ENCODE data around the gene ZNF609. TPM values are rescaled to one million over a fixed set of nuclear protein-coding genes. Genes with fewer than 3 reads are reported as not detected.

Gene ZNF609
- total and polyA plus RNA-seq, 2 of the 13 experiments (the other 11 are each of a cell fraction or from before 2014, with no cell fraction given), result 8.9 to 9.9 TPM

DNA sequence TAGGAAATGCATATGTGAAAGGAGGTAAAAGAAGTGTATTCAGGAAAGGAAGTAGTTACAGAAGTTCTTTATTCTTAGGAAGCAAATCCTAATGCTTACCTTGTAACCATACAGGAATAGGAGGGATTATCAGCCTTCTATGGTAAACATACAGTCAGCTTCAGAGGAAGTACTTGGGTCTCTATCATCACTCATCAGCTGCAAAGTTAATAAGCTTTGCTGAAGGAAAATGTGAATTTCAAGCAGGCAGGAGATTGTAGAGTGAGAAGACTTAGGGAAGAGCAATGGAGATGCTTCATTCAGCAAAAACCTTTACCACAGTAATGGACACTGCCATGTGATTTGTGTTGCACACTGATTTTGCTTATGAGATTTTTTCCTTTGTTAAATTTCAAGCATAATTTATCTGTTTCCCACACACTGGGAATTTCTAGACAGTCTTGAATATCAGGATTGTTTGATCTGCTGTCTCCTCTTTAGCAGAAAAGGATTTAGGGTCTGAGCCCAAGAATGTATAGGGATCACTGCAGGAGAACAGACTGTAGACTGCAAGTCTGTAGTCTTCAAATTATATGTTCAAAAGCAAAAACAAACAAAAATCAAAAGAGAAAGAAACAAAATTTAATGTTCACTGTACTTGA is 150.8 kb downstream of the ZNF609 start (continued):
- TF ChIP-seq, protein P1, sequence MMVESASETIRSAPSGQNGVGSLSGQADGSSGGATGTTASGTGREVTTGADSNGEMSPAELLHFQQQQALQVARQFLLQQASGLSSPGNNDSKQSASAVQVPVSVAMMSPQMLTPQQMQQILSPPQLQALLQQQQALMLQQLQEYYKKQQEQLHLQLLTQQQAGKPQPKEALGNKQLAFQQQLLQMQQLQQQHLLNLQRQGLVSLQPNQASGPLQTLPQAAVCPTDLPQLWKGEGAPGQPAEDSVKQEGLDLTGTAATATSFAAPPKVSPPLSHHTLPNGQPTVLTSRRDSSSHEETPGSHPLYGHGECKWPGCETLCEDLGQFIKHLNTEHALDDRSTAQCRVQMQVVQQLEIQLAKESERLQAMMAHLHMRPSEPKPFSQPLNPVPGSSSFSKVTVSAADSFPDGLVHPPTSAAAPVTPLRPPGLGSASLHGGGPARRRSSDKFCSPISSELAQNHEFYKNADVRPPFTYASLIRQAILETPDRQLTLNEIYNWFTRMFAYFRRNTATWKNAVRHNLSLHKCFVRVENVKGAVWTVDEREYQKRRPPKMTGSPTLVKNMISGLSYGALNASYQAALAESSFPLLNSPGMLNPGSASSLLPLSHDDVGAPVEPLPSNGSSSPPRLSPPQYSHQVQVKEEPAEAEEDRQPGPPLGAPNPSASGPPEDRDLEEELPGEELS (CRISPR knock-in tag; IDR thresholded peaks at IDR 0.05), result peak; percentile 56; the same call in 1 of the 2 replicates
- TF ChIP-seq FOXP1 (IDR thresholded peaks at IDR 0.05) (no peak), FOXP1 (CRISPR knock-in tag; IDR thresholded peaks at IDR 0.05) (peak; percentile 69), PPARG (CRISPR knock-in tag; conservative IDR thresholded peaks at IDR 0.05) (peak; percentile 64), ZBTB20 (CRISPR knock-in tag; IDR thresholded peaks at IDR 0.05; ENCODE audit: borderline replicate concordance, low read depth) (peak; percentile 48; the same call in 1 of the 2 replicates), SAP130 (CRISPR knock-in tag; IDR thresholded peaks at IDR 0.05; ENCODE audit: low read depth) (peak; percentile 45), ELF3 (CRISPR knock-in tag; IDR thresholded peaks at IDR 0.05) (peak; percentile 53; the same call in 1 of the 2 replicates), BCL6 (CRISPR knock-in tag; IDR thresholded peaks at IDR 0.05) (peak; percentile 71), ETV5 (CRISPR knock-in tag; IDR thresholded peaks at IDR 0.05; ENCODE audit: borderline replicate concordance) (peak; percentile 70; the same call in 1 of the 2 replicates), MIXL1 (CRISPR knock-in tag; IDR thresholded peaks at IDR 0.05) (peak; percentile 82; the same call in 1 of the 2 replicates), ZNF468 (CRISPR knock-in tag; IDR thresholded peaks at IDR 0.05) (no peak), SP5 (CRISPR knock-in tag; IDR thresholded peaks at IDR 0.05; ENCODE audit: borderline replicate concordance, low read depth) (peak; percentile 46; the same call in 1 of the 2 replicates), CREB1 (IDR thresholded peaks at IDR 0.05) (no peak), CREB1 (CRISPR knock-in tag; IDR thresholded peaks at IDR 0.05) (0 out of 2 replicates have a peak, but pooled peaks have one; percentile 26), ZNF292 (CRISPR knock-in tag; IDR thresholded peaks at IDR 0.05; ENCODE audit: borderline replicate concordance, low read depth) (peak; percentile 9; the same call in 1 of the 2 replicates), NCOA2 (CRISPR knock-in tag; IDR thresholded peaks at IDR 0.05) (peak; percentile 18; the same call in 1 of the 2 replicates), FOXA3 (CRISPR knock-in tag; IDR thresholded peaks at IDR 0.05) (peak; percentile 72; the same call in 1 of the 2 replicates), ZFP1 (CRISPR knock-in tag; IDR thresholded peaks at IDR 0.05) (0 out of 2 replicates have a peak, but pooled peaks have one; percentile 13), ZC3H4 (CRISPR knock-in tag; IDR thresholded peaks at IDR 0.05; ENCODE audit: borderline replicate concordance) (no peak), MYNN (CRISPR knock-in tag; IDR thresholded peaks at IDR 0.05; ENCODE audit: low read depth) (no peak), RARA (CRISPR knock-in tag; IDR thresholded peaks at IDR 0.05) (peak; percentile 60)
- TF ChIP-seq, protein P2, sequence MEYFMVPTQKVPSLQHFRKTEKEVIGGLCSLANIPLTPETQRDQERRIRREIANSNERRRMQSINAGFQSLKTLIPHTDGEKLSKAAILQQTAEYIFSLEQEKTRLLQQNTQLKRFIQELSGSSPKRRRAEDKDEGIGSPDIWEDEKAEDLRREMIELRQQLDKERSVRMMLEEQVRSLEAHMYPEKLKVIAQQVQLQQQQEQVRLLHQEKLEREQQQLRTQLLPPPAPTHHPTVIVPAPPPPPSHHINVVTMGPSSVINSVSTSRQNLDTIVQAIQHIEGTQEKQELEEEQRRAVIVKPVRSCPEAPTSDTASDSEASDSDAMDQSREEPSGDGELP (IDR thresholded peaks at IDR 0.05; ENCODE audit: borderline replicate concordance, low read depth), result peak; percentile 53; the same call in 1 of the 2 replicates
- TF ChIP-seq, protein P3, sequence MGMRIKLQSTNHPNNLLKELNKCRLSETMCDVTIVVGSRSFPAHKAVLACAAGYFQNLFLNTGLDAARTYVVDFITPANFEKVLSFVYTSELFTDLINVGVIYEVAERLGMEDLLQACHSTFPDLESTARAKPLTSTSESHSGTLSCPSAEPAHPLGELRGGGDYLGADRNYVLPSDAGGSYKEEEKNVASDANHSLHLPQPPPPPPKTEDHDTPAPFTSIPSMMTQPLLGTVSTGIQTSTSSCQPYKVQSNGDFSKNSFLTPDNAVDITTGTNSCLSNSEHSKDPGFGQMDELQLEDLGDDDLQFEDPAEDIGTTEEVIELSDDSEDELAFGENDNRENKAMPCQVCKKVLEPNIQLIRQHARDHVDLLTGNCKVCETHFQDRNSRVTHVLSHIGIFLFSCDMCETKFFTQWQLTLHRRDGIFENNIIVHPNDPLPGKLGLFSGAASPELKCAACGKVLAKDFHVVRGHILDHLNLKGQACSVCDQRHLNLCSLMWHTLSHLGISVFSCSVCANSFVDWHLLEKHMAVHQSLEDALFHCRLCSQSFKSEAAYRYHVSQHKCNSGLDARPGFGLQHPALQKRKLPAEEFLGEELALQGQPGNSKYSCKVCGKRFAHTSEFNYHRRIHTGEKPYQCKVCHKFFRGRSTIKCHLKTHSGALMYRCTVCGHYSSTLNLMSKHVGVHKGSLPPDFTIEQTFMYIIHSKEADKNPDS (CRISPR knock-in tag; IDR thresholded peaks at IDR 0.05), result no peak
